TTC549 (cell line): Measurements from ENCODE around the gene LRRC27.

Experiments used
- FAIRE-seq: peaks from 2 replicates; lab custom pipeline; 2012; peaks lifted over from hg19 to GRCh38; lab: Jason Lieb, UNC

The LRRC27 gene

GRCh38 chr10:132359305-132360040 is 27.5 kb downstream of the LRRC27 start:
- FAIRE-seq, result no peak

DNA sequence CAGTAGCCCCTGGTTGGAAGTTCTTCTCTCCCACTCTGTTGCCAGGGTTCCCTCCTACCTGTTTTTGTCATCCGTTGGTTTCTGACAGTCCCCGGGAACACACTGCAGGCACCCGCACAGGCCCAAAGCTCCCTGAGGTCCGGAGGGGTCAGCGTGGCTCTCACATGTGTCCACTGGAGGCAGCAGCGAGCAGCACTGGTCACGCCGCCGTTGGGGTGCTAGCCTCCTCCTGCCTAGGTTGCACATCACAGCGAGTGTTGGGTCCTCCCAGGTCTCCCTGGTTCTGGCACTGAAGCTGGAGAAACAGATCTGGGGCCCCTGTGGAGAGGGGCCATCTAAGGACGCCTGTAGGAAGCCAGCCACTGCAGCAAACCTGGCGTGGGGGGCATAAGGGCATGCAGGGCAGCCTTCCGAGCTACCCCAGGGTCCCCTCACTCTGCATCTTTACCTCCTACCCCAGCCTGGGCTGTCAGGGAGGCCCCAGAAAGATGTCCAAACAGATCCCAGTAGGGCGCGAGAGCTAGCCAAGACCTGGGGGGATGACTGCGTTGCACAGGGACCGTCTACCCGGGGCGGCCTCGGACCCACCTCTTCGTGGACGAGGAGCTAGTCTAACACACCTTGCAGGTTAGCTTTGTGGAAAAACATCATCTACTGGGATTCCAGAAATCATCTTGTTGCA is 28.9 kb downstream of the LRRC27 start:
- no peak for FAIRE-seq

GRCh38 chr10:132361581-132362101 is 29.6 kb downstream of the LRRC27 start:
- FAIRE-seq, result no peak

DNA sequence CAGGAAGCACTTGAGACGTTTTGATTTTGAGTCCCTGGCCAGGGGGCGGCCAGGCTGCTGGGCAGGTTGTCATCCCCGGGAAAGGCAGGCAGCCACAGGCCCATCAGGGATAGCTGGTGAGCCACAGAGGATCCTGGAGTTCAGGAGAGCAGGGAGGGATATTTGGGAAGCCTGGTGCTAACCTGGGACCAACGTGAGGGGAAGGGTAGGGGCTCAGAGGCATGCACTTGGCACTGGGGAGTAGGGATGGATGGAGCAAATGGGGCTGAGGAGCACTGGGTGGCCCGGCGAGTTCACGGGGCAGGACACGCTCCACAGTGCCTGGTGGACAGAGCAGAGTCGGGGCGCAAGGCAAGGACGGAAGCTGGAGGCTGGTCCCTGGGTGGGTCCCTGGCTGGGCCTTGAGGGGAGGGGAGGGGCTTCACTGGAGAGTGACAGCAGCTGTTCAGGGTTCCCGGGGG is 30.2 kb downstream of the LRRC27 start:
- FAIRE-seq, result no peak

- FAIRE-seq, result no peak
Measured at GRCh38 chr10:132363376-132363775, 31.4 kb downstream of the LRRC27 start.

DNA sequence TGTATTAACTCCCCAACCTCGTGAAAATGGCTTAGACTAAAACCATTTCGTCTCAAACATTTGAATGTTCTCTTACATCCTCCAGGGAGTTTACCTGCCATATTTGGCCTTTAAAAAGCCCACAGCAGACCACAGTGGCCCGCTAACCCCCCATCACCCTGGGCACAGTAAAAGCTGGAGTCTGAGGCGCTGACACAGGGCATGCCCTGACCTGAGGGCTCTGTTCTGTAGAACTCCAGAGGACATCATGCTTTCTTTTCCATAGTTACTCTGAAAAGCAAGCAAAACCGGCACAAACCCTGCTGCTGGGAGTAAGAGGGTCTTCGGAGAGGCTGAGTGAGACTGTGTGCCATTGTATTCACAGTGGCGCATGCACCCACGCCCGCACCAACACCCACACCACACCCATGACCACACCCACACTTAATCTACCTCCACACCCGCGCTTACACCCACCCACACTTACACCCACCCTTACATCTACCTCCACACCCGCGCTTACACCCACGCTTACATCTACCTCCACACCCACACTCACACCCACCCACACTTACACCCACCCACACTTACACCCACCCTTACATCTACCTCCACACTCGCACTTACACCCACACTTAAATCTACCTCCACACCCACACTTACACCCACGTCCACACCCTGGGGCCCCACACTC is 32.1 kb downstream of the LRRC27 start:
- no peak for FAIRE-seq

- FAIRE-seq, result no peak
Measured at GRCh38 chr10:132364594-132364970, 32.6 kb downstream of the LRRC27 start.

- no peak for FAIRE-seq
Measured at GRCh38 chr10:132365102-132365501, 33.1 kb downstream of the LRRC27 start.

DNA sequence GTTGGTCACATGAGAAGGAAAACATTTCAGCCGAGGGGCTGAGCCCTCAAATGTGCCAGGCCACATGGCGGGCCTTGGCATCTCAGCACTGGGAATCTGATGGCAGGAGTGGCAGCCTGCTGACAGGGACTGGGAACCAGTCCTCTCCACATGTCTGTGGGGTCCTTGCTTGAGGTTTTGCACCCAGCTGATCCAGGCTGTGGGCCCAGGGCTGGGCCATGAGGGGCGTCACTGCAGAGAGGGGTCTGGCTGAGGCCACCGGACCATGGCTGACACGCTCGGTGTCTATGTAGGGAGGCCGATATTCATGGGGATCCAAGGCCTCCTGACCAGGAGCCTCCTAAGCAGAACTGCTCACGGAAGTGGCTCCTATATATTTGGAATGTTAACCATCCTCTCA is 34.0 kb downstream of the LRRC27 start:
- FAIRE-seq, result no peak

DNA sequence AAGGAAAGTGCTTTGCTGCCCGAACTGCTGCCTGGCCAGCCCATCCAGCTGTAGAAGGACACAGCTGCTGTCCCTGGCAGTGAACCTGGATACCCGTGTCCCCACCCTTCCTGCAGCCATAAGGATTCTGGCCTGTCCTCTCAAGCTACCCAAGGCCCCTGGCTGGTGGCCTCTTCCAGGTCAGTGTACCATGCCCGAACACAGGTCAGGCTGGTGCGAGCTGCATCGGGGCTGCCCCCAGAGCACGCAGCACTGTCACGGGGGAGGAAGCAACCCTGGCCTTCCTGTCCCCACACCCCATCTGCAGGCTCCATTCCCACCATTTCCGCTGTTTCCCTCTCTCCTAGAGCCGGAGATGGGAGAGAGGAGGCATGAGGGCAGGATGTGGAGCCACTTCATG is 34.5 kb downstream of the LRRC27 start:
- FAIRE-seq, result no peak

GRCh38 chr10:132368391-132368790 is 36.4 kb downstream of the LRRC27 start:
- no peak for FAIRE-seq

GRCh38 chr10:132368881-132369635 is 37.1 kb downstream of the LRRC27 start:
- FAIRE-seq, result no peak

DNA sequence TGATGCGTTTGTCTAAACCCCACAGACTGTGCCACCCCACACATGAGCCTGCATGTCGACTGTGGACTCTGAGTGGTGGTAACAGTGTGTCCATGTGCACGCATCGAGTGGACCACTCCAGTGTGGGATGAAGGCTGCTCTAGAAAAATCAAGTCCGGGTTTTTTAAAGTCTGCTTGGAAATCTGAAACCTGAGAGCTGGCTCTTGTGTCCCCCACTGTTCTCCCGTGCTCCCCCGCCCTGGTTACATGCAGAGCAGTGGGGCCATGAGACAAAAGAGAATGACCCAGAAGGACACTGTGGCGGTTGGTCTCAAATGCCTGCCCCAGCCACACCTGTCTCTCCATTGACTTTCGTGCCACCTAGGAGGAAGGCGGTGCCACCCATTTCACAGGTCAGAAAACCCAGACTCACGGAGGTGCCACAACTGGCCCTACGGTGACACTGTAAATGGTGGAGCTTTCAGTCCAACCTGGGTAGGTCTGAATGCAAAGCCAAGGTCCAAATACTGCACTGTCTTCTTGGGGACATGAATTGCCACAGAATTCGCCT is 37.7 kb downstream of the LRRC27 start:
- no peak for FAIRE-seq

GRCh38 chr10:132370426-132371340 is 38.7 kb downstream of the LRRC27 start:
- no peak for FAIRE-seq

DNA sequence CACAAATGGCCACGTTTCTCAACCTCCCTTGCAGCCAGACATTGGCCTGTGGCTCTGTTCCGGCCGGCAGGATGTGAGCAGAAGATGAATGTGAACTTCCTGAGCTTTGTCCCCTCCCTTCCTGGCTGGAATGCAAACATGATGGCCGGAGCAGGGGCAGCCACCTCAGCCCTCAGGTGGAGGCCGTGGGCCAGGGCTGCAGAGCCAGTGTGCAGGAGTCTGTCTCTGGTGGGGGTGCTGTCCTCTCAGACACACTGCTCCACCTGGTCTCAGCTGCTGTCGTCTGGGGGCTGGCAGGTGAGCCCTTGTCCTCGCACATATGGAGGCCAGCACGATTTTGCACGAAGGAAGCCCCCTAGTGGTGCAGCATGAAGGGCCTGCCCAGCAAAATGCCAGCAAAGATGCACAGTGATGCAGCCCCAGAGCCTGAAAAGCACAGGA is 39.7 kb downstream of the LRRC27 start:
- no peak for FAIRE-seq

- FAIRE-seq, result no peak
Measured at GRCh38 chr10:132372516-132373095, 40.6 kb downstream of the LRRC27 start.

GRCh38 chr10:132373241-132373955 is 41.4 kb downstream of the LRRC27 start:
- no peak for FAIRE-seq

DNA sequence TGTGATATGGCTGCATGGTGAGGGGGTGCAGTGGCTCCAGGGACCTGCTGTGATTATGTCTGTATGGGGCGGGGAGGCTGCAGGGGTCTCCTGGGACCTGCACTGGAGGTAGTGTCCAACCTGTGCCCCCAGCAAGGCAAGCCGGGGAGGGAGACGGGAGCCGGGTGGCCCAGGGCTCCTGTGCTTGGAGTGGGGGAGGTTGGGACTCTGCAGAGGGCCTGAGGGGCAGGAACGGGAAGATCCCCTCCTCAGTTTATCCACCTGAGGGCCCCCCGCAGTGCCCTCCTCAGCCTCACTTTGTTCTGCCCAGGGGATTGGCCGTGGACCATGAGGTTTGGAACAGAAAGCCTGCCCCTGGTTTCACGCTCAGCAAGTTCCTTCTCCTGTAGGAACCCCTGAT is 42.2 kb downstream of the LRRC27 start:
- FAIRE-seq, result no peak

DNA sequence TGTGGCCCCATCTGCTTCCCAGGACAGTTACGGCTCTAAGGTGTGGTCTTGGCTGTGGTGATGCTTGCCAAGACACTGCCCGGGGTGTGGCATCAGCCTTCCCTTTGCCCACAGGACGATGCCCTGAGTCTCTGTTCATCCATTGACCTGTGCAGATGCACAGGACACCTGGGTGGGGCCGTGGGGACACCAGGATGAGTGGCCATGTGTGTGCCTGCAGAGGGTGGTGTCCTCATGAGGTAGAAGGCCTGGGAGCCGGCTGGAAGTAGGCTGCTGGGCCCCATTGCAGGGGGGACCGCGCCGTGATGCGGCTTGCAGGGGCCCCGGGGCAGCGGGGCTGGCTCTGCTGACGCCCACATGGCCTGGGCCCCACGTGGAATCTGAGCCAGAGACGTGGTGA is 42.6 kb downstream of the LRRC27 start:
- no peak for FAIRE-seq
